GM18517 (cell line): Measurements from ENCODE around the gene CPXM1.

Experiments used
- ATAC-seq: cut with Tn5 transposase; IDR thresholded peaks from one replicate; pipeline ENCODE4 v1.9.1; 2021; ENCODE audit warnings: mild to moderate bottlenecking, moderate library complexity; ENCODE audit not compliant: unreplicated experiment

Gene CPXM1

DNA sequence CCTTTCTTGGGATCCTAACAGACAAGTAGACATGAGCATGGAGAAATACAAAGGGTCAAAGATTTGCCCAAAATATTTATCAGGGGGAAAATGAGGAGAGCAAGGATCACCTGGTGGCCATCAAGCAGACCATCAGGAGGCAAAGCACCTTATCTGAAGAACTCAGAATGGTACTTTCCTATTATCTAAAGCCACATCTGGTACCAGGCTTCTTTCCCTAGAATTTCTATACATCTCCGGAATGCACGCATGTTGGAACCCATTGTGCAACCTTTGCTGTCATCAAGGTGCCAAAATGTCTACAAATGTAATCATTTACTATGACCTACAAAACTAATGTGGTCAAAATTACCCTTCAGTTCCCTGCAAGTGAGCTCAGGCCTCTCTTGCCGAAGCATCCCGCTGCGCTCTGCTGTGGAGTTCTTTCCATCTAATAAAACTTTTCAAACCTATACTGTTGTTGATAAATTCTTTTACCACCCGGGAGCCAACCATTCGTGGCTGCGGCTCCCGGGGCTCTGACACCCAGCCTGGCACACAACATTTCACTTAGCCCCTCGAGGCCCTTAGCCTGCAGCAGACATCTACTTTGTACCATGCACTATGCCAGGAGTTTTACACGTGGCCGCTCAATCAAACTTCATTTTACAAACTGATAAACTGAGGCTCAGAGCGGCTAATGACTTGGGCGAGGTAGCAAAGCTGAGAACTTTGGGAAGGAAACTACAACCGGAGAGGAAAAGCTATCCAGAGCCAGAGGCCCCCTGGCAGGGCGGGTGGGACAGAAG, 3.8 kb upstream of the CPXM1 start:
- ATAC-seq: no peak

DNA sequence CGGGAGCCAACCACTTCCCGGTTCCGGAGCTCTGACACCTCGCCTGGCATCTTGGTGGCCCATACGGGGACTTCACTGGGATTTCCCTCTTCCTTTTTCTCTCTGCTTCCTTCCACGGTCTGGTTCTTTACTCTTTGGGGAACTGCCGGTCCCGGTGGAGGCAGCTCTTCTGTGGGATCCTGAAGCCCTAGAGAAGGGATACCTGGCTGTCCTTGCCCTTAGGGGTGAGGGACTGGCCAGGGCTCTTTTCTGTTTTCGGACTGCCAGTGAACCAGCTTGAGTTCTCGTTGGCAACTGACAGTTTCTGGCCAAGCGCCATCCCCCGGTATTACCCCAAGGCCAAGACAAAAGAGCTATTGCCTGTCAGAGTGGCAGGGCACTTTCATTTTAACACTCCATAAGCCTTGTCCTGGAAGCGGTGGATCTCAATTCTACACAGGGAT, 880 bp upstream of the CPXM1 start:
- no peak for ATAC-seq

- ATAC-seq: no peak
These were observed 523 bp downstream of the CPXM1 start for GRCh38 chr20:2799688-2800520.

DNA sequence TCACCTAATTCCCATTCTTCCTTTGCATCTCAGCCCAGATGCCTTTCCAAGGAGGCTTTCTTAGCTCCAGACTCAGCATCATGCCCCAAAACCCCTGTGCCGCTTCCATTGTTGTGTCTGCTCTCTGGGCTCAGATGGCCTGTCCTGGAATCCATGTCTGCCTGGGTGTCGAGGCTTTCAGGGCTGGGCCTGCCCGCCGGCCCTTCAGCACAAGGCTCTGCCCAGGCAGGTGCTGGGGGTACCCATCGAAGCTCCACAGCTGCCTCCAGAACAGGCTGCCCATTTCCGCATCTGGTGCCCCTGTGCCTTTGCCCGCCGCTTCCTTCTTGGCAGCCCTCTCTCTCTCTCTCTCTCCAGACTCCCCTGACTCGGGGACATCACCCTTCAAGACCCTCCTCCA, 1.2 kb downstream of the CPXM1 start:
- ATAC-seq: no peak

DNA sequence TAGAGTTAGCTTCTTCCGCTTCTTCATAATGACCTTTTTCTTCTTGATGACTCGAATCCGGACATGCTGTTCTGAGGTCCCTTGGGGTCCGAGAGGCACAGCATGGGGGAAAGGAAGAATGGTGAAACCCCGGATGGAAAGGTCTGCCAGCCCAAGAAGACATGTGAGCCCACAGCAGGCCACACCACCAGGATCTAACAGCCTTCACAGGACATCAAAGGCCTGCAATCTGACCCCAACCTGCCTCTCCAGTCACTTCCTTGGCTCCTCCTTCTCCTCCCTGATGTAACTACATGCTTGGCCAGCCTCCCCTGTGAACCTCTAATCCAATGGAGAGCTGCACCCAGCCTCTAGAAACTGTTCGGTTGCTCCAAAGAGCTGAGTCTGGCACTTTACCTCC, 1.6 kb downstream of the CPXM1 start:
- no peak for ATAC-seq

- no peak for ATAC-seq
These were observed 2.2 kb downstream of the CPXM1 start for GRCh38 chr20:2798095-2798805.

DNA sequence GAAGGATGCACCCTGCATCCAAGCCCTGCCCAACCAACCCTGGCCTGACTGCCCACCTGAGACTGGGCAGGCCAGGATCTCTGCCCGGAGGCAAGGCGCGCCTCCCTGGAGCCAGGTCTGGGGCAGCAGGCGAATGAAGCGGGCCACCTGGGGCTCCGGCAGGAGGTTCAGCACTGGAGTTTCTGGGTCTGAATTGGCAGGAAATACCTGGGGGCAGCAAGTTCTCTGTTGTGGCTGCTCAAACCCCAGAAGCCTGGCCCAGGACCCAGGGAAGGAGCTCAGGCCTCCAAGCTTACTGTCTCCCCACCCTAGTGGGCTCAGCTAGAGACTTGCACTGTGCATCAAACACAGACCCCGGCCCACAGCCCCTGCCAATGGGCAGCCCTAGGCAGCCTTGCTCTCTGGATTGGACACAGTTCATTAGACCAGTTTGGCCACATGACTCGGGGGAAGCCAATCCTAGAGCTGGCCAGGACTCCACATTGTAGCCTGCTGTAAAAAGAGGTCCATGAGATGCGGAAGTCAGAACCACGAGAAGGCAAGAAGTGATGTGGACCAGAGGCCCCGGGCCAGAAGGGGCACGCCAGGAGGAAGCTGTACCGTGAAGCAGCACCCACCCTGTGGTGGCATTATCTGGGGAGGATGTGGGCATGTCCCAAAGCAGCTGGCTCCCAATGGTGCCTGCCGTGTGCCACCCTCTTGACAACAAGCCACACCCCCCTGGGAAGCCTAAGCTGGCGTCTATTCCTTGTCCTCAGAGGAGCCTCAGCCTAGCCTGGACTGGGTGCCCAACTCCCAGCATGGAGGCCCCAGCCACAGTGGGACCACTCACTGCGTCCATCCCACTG, 3.1 kb downstream of the CPXM1 start:
- no peak for ATAC-seq

DNA sequence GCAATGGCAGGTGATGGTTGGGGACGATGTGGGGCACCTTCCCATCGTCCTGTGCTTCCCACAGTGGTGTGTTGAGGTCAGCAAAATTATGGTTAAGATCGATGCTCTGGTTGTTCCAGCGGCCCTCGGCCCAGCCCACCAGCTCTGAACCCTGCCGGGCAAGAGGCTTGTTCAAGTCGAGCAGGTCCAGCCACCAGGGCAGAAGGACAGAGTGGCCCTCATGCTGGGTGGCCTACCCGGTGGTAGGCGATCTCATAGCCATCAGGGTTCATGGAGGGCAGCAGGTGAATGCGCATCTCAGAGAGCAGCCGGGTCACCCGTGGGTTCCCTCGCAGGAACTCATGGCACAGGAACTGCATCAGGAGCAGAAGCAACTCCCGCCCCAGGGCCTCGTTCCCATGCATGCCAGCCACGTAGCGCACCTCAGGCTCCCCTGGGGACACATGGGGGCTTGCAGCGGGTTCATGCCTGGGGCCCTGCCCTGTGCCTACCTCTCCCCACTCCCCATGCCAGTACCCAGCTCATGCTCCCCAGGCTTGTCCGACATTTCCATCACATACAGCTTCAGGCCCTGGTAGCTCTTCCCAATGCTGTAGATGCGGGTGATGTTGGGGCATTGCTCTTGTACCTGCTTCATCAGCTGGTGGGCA, 4.3 kb downstream of the CPXM1 start:
- ATAC-seq: no peak

DNA sequence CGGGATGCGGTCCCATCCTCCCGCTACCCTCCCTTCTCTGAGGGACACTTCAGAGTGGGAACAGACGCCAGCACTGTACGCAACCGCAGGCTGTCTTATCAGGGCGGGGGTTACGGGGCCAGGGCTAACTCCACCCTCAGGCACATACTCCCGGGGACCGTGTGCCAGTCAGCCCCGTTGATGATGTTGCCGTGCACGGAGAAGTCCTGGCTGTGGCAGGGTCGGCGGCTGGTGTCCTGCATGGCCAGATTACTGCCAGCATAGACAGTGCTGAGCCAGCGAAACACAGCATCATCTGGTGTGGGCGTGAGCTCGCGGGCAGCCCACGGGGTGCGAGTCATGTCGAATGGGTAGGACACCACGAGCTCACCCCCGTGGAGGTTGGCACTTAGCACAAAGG, 5.0 kb downstream of the CPXM1 start:
- ATAC-seq: no peak

- ATAC-seq: no peak
These were observed 5.5 kb downstream of the CPXM1 start for GRCh38 chr20:2794866-2795447.

DNA sequence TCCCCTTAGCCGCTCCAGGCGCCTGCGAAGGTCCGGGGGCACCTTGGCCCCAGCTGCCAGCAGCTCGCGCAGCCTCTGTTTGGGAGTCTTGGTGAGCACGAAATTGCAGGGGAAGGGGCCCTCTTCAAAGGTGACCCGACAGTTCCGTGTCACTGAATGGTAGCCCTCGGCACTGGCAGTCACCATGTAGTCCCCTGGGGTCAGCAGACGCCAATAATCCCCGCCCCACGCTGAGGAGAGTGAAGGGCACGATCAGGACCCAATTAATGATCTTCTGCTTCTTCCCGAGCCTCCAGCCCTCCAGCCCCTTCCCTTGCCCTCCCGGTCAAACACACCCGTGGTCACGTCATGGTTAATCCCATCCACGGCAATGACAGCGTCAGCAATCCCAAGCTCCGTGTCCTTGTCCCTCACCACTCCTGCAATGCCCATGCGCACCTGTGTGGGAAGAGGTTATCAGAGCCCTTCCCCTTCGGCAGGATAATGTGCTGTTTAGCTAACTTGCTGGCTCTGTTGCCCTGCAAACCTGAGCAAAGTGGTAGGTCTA, 6.2 kb downstream of the CPXM1 start:
- no peak for ATAC-seq

DNA sequence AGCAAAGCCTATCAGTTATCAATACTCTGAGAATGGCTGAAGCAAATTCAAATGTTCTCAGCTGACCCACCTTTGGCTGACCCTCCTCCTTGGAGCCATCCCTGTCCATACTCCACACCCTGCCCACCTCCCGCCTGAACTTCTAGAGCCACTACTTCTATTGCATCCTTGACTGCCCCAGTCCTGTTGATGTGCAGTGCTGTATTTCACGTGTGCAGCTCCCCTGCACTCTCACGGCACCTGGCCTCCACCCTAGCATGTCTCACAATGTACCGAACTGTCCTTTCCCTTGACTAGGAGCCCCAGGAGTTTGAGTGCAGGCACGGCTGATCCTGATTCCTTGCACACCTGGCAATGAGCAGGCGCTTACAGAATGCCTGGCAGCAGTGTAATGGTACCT, 7.0 kb downstream of the CPXM1 start:
- ATAC-seq: no peak

- no peak for ATAC-seq
These were observed 16.4 kb downstream of the CPXM1 start for GRCh38 chr20:2783908-2784566.

DNA sequence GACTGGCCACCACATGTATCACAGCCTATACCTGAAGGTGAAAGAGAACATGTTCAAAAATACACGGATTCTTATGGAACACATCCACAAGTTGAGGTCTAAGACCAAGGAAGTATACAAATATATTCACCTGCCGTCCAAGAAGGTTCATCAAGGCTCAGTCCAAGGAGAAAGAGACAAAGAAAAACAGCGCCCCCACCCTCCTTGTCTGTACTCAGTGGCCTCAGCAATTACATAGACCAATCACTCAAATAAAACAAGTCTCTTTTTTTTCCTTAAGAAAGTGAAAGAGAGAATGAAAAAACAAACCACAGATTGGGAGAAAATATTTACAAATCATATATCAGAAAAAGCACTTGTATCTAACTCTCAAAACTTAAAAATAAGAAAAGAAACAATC, 19.5 kb downstream of the CPXM1 start:
- no peak for ATAC-seq

DNA sequence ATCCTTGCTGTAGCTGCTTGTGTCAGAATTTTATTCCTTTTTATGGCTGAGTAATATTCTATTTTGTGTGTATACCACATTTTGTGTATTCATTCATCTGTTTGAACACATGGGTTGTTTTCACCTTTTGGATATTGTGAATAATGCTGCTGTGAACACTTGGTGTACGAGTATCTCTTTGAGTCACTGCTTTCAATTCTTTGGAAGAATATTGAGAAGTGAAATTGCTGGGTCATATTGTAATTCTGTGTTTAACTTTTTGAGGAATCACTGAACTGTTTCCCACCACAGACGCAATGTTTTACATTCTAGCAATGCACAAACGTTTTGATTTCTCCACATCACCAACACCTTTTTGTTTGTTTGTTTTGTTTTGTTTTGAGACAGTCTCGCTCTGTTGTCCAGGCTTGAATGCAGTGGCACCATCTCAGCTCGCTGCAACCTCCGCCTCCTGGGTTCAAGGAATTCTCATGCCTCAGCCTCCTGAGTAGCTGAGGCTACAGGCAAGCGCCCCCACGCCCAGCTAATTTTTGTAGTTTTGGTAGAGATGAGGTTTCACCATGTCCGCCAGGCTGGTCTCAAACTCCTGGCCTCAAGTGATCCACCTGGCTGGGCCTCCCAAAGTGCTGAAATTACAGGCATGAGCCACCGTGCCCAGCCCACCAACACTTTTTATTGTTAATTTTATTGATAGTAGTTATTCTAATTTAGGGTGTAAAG, 21.7 kb downstream of the CPXM1 start:
- no peak for ATAC-seq

DNA sequence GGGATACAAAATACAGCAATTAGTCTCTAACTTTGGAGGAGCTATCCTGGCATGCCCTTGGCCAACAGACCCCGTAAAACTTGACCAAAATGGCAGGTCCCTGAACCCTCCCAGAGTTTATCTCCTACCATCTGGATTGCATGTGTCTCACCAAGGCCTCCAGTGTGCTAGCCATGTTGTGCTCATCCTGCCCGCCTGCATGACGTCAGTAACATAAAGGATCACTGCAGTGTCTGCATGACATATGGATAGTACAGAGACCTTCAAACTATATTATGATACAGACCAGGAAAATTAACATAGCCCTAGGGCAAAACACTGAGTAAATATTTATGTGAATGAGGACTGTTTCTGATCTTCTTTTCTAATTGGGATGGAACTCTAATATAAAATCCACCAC, 25.3 kb downstream of the CPXM1 start:
- no peak for ATAC-seq

DNA sequence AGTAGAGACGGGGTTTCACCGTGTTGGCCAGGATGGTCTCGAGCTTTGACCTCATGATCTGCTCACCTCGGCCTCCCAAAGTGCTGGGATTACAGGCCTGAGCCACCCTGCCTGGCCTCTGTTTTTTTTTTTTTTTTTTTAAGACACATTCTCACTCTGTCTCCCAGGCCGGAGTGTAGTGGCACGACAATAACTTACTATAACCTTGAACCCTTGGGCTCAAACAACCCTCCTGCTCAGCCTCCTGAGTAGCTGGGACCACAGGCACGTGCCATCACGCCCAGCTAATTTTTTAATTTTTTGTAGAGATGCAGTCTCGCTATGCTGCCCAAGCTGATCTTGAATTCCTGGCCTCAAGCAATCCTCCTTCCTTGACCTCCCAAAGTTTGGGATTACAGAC, 26.6 kb downstream of the CPXM1 start:
- no peak for ATAC-seq

DNA sequence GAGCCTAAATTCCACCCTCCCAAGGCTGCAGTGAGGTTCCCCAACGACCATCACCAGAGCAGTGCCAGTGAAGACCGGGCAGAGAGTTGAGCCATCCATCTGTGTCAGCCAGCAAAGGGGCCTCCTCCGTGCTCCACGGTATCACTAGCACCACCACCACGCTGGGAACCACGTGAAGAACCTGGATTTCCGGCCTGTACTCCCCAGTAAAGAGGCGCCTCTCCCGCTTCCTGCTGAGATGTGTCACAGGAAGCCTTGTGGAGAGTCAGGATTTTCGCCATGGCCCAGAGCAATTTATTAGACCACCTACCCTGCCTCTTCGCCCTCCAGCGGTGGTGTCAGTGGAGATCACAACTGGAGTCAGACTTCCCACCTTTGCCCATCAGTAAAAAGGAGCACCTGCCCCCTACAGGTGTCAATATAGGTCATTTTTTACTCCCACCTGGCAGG, 28.8 kb downstream of the CPXM1 start:
- no peak for ATAC-seq
